SK-N-SH (cell line): ENCODE measurements around the gene PPP1R12C. TPM values are rescaled to one million over a fixed set of nuclear protein-coding genes. Genes with fewer than 3 reads are reported as not detected.
A peak's percentile ranks its signal among the peaks of the same experiment; 100 is the strongest.

Experiments used
- CTCF ChIA-PET: fragments of 300-600, 350-600 bp; formaldehyde crosslinking; extraction: SDS; loops from one replicate; lab custom pipeline; 2021; lab: Yijun Ruan, JAX
- POLR2A ChIA-PET: fragments of 350-600 bp; sonication (Branson Sonifier 250); formaldehyde crosslinking; extraction: SDS; loops from one replicate; lab custom pipeline; 2020; ENCODE audit warnings: antibody characterized with exemption, inconsistent platforms; lab: Yijun Ruan, JAX
- DNase-seq: peaks from one replicate; pipeline ENCODE4 v3.0.0; 2012
- H2AFZ ChIP-seq: fragments of 200-600 bp; sonication (generic); 2 replicates; pipeline ENCODE4 v1.8.1; 2016; ENCODE audit warnings: antibody characterized with exemption, mild to moderate bottlenecking, low read depth
- H3F3A ChIP-seq: fragments of 200-600 bp; sonication (generic); replicated peaks from 2 replicates; pipeline ENCODE3; 2016; ENCODE audit warnings: antibody characterized with exemption, mild to moderate bottlenecking; ENCODE audit not compliant: insufficient read depth
- H3K27ac ChIP-seq, 2 experiments: fragments of 200-500 bp in 1 of 2; fragments of 200-600 bp in 1 of 2; sonication (Bioruptor generic) in 1 of 2; sonication (generic), shearing (Covaris generic) in 1 of 2; 2 replicates each; pipeline versions ENCODE4 v1.5.1 to v1.6.1; 2014 to 2016; ENCODE audit warnings: low read depth in 2 of 2, inconsistent platforms in 1 of 2, low read length in 1 of 2, mild to moderate bottlenecking in 1 of 2, mixed read lengths in 1 of 2
- H3K27me3 ChIP-seq: fragments of 200-600 bp; sonication (generic), shearing (Covaris generic); 2 replicates; pipeline ENCODE4 v1.6.1; 2016; ENCODE audit warnings: mixed run types; ENCODE audit not compliant: insufficient read depth
- H3K36me3 ChIP-seq, 2 experiments: fragments of 200-500 bp in 1 of 2; fragments of 200-600 bp in 1 of 2; sonication (Bioruptor generic) in 1 of 2; sonication (generic) in 1 of 2; replicated peaks in 1 of 2; 2 replicates each; pipeline versions ENCODE3 to v1.5.1; 2014 to 2016; ENCODE audit warnings: low read length in 1 of 2, mild to moderate bottlenecking in 1 of 2; ENCODE audit not compliant: insufficient read depth in 2 of 2, control insufficient read depth in 1 of 2
- H3K4me1 ChIP-seq, 2 experiments: fragments of 200-500 bp in 1 of 2; fragments of 200-600 bp in 1 of 2; sonication (Bioruptor generic) in 1 of 2; sonication (generic), shearing (Covaris generic) in 1 of 2; 2 replicates each; pipeline versions ENCODE4 v1.5.1 to v1.6.1; 2014 to 2016; ENCODE audit warnings: low read depth in 1 of 2, low read length in 1 of 2, mixed run types in 1 of 2; ENCODE audit not compliant: insufficient read depth in 2 of 2, control insufficient read depth in 1 of 2
- H3K4me2 ChIP-seq: fragments of 200-600 bp; sonication (generic), shearing (Covaris generic); 2 replicates; pipeline ENCODE4 v1.6.1; 2017; ENCODE audit warnings: mixed run types
- H3K4me3 ChIP-seq, 2 experiments: fragments of 200-500 bp in 1 of 2; fragments of 200-600 bp in 1 of 2; sonication (Bioruptor generic) in 1 of 2; sonication (generic), shearing (Covaris generic) in 1 of 2; 2 replicates each; pipeline versions ENCODE4 v1.5.1 to v1.8.1; 2014 to 2016; ENCODE audit warnings: low read depth in 2 of 2, inconsistent platforms in 1 of 2, low read length in 1 of 2, mild to moderate bottlenecking in 1 of 2, mixed read lengths in 1 of 2, moderate library complexity in 1 of 2
- H3K79me2 ChIP-seq: fragments of 200-600 bp; sonication (generic); 2 replicates; pipeline ENCODE4 v1.8.1; 2017; ENCODE audit warnings: mild to moderate bottlenecking; ENCODE audit not compliant: insufficient read depth
- H3K9ac ChIP-seq: fragments of 200-600 bp; sonication (generic); 2 replicates; pipeline ENCODE4 v1.6.1; 2017; ENCODE audit warnings: mixed run types
- H3K9me2 ChIP-seq: fragments of 200-600 bp; sonication (generic); 2 replicates; pipeline ENCODE4 v1.6.1; 2017; ENCODE audit warnings: mixed run types
- H3K9me3 ChIP-seq: fragments of 200-600 bp; sonication (generic); 2 replicates; pipeline ENCODE4 v1.6.1; 2017; ENCODE audit warnings: mixed run types, mild to moderate bottlenecking, moderate library complexity
- H4K20me1 ChIP-seq: fragments of 200-600 bp; sonication (generic); 2 replicates; pipeline ENCODE4 v1.6.1; 2017; ENCODE audit warnings: mild to moderate bottlenecking, mixed run types; ENCODE audit not compliant: insufficient read depth
- CTCF ChIP-seq: fragments of 200-600 bp; sonication (generic); IDR thresholded peaks from 2 replicates; pipeline ENCODE4 v1.6.1; 2017; ENCODE audit warnings: antibody characterized with exemption, mild to moderate bottlenecking, moderate library complexity
- ELF1 ChIP-seq: IDR thresholded peaks from 2 replicates; pipeline ENCODE4 v1.4.0; 2012
- EP300 ChIP-seq, 2 experiments: IDR thresholded peaks; 2 replicates each; pipeline versions ENCODE4 v1.4.0 to v1.6.1; 2012; ENCODE audit warnings: borderline replicate concordance in 1 of 2, low read depth in 1 of 2, low read length in 1 of 2
- FOXJ3 ChIP-seq: sonication (generic); formaldehyde crosslinking; IDR thresholded peaks from 2 replicates; pipeline ENCODE4 v1.5.1; 2020; ENCODE audit warnings: mild to moderate bottlenecking, missing genetic modification reagents
- GATA2 ChIP-seq: sonication (generic); formaldehyde crosslinking; IDR thresholded peaks from 2 replicates; pipeline ENCODE4 v1.5.0; 2020; ENCODE audit warnings: mild to moderate bottlenecking, missing genetic modification reagents
- JUND ChIP-seq: IDR thresholded peaks from 2 replicates; pipeline ENCODE4 v1.4.0; 2012
- MXI1 ChIP-seq: IDR thresholded peaks from 2 replicates; pipeline ENCODE4 v1.6.1; 2012; ENCODE audit warnings: mild to moderate bottlenecking, low read depth, low read length, improper control_type of control experiment
- NRF1 ChIP-seq: IDR thresholded peaks from 2 replicates; pipeline ENCODE4 v1.6.1; 2012; ENCODE audit warnings: low read depth, mild to moderate bottlenecking, low read length
- PBX3 ChIP-seq: IDR thresholded peaks from 2 replicates; pipeline ENCODE4; 2012
- POLR2AphosphoS5 ChIP-seq: IDR thresholded peaks from 2 replicates; pipeline ENCODE4 v1.6.1; 2012; ENCODE audit warnings: low read depth, low read length
- RAD21 ChIP-seq: IDR thresholded peaks from 2 replicates; pipeline ENCODE4 v1.6.1; 2012; ENCODE audit warnings: mild to moderate bottlenecking, low read length
- RCOR1 ChIP-seq: fragments of 150-350 bp; IDR thresholded peaks from 2 replicates; pipeline ENCODE4 v1.6.1; 2017; ENCODE audit warnings: antibody characterized with exemption, low read length
- RFX5 ChIP-seq: IDR thresholded peaks from 2 replicates; pipeline ENCODE4 v1.6.1; 2012; ENCODE audit warnings: mild to moderate bottlenecking, improper control_type of control experiment, low read length
- RXRA ChIP-seq: IDR thresholded peaks from 2 replicates; pipeline ENCODE4 v1.4.0; 2012; ENCODE audit warnings: low read depth, mild to moderate bottlenecking, borderline replicate concordance
- SIN3A ChIP-seq: IDR thresholded peaks from 2 replicates; pipeline ENCODE4 v1.6.1; 2012; ENCODE audit warnings: low read depth, mild to moderate bottlenecking, low read length, moderate library complexity, borderline replicate concordance
- SMC3 ChIP-seq: IDR thresholded peaks from 2 replicates; pipeline ENCODE4 v1.6.1; 2012; ENCODE audit warnings: low read depth, low read length, improper control_type of control experiment
- YY1 ChIP-seq: IDR thresholded peaks from 2 replicates; pipeline ENCODE4 v1.4.0; 2012; ENCODE audit warnings: low read depth, mild to moderate bottlenecking
- WGBS: methylation state at CpG from one replicate; pipeline ENCODE4 v1.1.6; 2017; ENCODE audit warnings: low lambda C conversion rate; 5-methylcytosine and 5-hydroxymethylcytosine counted together
- polyA plus RNA-seq, 3 experiments: library from polyadenylated mRNA; depleted of rRNA; stranded (reverse); fragments of >200 nt; gene quantifications; 2 replicates each; pipeline ENCODE4 v1.2.3, GENCODE V29; 2012
- TF ChIP-seq, protein P1 (sequence below): fragments of 150-350 bp; IDR thresholded peaks from 2 replicates; pipeline ENCODE4 v1.6.1; 2017; ENCODE audit warnings: antibody characterized with exemption, low read length, low read depth, borderline replicate concordance
- TF ChIP-seq, protein P2 (sequence below): fragments of 150-350 bp; IDR thresholded peaks from 2 replicates; pipeline ENCODE4 v1.6.1; 2016; ENCODE audit warnings: mild to moderate bottlenecking, low read depth, low read length

PPP1R12C gene
- polyA plus RNA-seq, 1 of the 3 experiments (the other 2 are of a cell fraction): 83.9 TPM

DNA sequence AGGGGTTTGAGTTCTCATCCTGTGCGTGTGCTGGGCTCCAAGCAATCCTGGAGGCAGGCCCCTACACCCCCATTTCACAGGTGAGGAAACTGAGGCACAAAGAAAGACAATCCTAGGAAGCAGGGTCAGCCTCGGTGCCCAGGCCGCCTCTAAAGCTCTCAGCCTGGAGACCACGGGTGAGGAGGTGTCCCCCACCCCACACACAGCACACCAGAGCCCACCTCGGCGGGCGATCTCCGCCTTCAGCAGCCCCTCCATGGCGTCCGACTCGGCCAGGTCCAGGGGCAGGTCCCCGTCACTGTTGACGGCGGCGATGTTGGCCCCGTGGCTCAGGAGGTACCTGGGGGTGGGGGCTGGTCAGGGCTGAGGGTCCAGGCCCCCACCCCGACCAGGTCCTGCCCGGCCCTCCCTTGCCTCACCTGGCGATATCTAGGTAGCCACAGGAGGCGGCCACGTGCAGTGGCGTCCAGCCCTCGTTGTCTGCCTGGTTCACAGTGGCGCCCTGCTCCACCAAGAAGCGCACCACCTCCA is 5.1 kb downstream of the PPP1R12C start:
- H3K9me2 ChIP-seq: no peaks in the 10 kb centered on the region
- peaks cover 76% of the 10 kb centered on the region for H3K79me2 ChIP-seq
- H4K20me1 ChIP-seq: peaks cover 56% of the 10 kb centered on the region
- no peak overlapping the region for H3K9ac ChIP-seq
- peaks cover 3 to 13% of the 10 kb centered on the region in 2 experiments for H3K36me3 ChIP-seq
- no peaks in the 10 kb centered on the region for H3K9me3 ChIP-seq
- peak overlapping the region in 1 of 2 experiments; percentile 66; a peak in 1 of 4 replicates for H3K27ac ChIP-seq
- POLR2A ChIA-PET: no interaction called here
- 95% methylated on average over 11 of the region's 25 CpGs for WGBS
- H3F3A ChIP-seq: peaks cover 5% of the 10 kb centered on the region
- TF ChIP-seq YY1 (no peak), RXRA (no peak), PBX3 (no peak), JUND (no peak), ELF1 (no peak), SMC3 (no peak), RCOR1 (no peak)
- TF ChIP-seq, protein P1, sequence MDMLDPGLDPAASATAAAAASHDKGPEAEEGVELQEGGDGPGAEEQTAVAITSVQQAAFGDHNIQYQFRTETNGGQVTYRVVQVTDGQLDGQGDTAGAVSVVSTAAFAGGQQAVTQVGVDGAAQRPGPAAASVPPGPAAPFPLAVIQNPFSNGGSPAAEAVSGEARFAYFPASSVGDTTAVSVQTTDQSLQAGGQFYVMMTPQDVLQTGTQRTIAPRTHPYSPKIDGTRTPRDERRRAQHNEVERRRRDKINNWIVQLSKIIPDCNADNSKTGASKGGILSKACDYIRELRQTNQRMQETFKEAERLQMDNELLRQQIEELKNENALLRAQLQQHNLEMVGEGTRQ: no peak
- no peak overlapping the region for H3K4me3 ChIP-seq
- CTCF ChIA-PET: interaction anchor here (1.0 kb wide), 1 partner anchor 23 kb away, joined by 5 read pairs; no protein-coding TSS in a partner anchor
- peaks cover 9 to 24% of the 10 kb centered on the region in 2 experiments; a peak in 3 of 4 replicates for H3K4me1 ChIP-seq
- no peak overlapping the region for H3K4me2 ChIP-seq
- H3K27me3 ChIP-seq: no peaks in the 10 kb centered on the region
- peak; percentile 7 for DNase-seq
- H2AFZ ChIP-seq: no peak overlapping the region

- Histone ChIP-seq H3K4me3 (no peak overlapping the region), H3K9me2 (no peaks in the 10 kb centered on the region), H3K36me3 (peaks cover 3 to 13% of the 10 kb centered on the region in 2 experiments), H3K9me3 (no peaks in the 10 kb centered on the region), H3K4me2 (no peak overlapping the region), H3K4me1 (peaks cover 9 to 24% of the 10 kb centered on the region in 2 experiments; a peak in 3 of 4 replicates), H4K20me1 (peaks cover 59% of the 10 kb centered on the region), H3K79me2 (peaks cover 77% of the 10 kb centered on the region), H3K27me3 (no peaks in the 10 kb centered on the region), H3K27ac (no peak overlapping the region), H3K9ac (no peak overlapping the region), H3F3A (peaks cover 1% of the 10 kb centered on the region), H2AFZ (no peak overlapping the region)
- ChIA-PET POLR2A (no interaction called here), CTCF (interaction anchor here (1.0 kb wide), 2 partner anchors 14 to 22 kb away, joined by 4 to 5 read pairs; no protein-coding TSS in a partner anchor)
- peak; percentile 9 for DNase-seq
- 94% methylated on average over 21 of the region's 21 CpGs for WGBS
- TF ChIP-seq NRF1 (no peak), RFX5 (no peak), GATA2 (no peak), CTCF (no peak), EP300 (IDR thresholded peaks at IDR 0.05; ENCODE audit: borderline replicate concordance in 1 of 2, low read depth in 1 of 2, low read length in 1 of 2) (no peak), POLR2AphosphoS5 (no peak), SIN3A (no peak), RAD21 (no peak), MXI1 (no peak), FOXJ3 (CRISPR knock-in tag) (no peak)
- TF ChIP-seq, protein P1: no peak
- TF ChIP-seq, protein P2, sequence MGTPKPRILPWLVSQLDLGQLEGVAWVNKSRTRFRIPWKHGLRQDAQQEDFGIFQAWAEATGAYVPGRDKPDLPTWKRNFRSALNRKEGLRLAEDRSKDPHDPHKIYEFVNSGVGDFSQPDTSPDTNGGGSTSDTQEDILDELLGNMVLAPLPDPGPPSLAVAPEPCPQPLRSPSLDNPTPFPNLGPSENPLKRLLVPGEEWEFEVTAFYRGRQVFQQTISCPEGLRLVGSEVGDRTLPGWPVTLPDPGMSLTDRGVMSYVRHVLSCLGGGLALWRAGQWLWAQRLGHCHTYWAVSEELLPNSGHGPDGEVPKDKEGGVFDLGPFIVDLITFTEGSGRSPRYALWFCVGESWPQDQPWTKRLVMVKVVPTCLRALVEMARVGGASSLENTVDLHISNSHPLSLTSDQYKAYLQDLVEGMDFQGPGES: no peak
Observed at GRCh38 chr19:55111238-55111831, 6.1 kb downstream of the PPP1R12C start.
